Spinal cord (tissue), 10 donors: ENCODE measurements around the gene ZBTB7C. TPM values are rescaled to one million over a fixed set of nuclear protein-coding genes. Genes with fewer than 3 reads are reported as not detected.
A peak's percentile ranks its signal among the peaks of the same experiment; 100 is the strongest.

Experiments
- DNase-seq, 6 donors: peaks; one replicate each; pipeline versions ENCODE4 v3.0.0 to v3.0.0-alpha.2; 2013 to 2015; ENCODE audit warnings: low spot score in 6 of 6, low read depth in 4 of 6
- H3K27ac ChIP-seq: one replicate; pipeline ENCODE4 v1.5.1; 2013; ENCODE audit warnings: low read depth, low read length, control low read depth
- H3K27me3 ChIP-seq: one replicate; pipeline ENCODE4 v1.6.1; 2013; ENCODE audit warnings: low read length; ENCODE audit not compliant: control insufficient read depth, insufficient read depth
- H3K36me3 ChIP-seq: one replicate; pipeline ENCODE4 v1.6.1; 2013; ENCODE audit warnings: low read length; ENCODE audit not compliant: control insufficient read depth, insufficient read depth
- H3K4me1 ChIP-seq: one replicate; pipeline ENCODE4 v1.6.1; 2013; ENCODE audit warnings: low read length; ENCODE audit not compliant: control insufficient read depth, insufficient read depth
- H3K4me3 ChIP-seq: one replicate; pipeline ENCODE4 v1.5.1; 2013; ENCODE audit warnings: low read depth, low read length, control low read depth
- H3K9me3 ChIP-seq: one replicate; pipeline ENCODE4 v1.6.1; 2013; ENCODE audit warnings: low read length; ENCODE audit not compliant: control insufficient read depth, insufficient read depth
- WGBS: methylation state at CpG from one replicate; pipeline ENCODE4 v1.1.5; 2013; ENCODE audit warnings: missing lambda C conversion rate; ENCODE audit not compliant: insufficient coverage; 5-methylcytosine and 5-hydroxymethylcytosine counted together
- polyA plus RNA-seq, 2 donors: library from polyadenylated mRNA; unstranded; fragments of 120-200 nt; gene quantifications; one replicate each; pipeline ENCODE4 v1.2.1, GENCODE V29; 2013; ENCODE audit not compliant: insufficient read length in 2 of 2
- total RNA-seq, 2 donors: library from RNA; depleted of rRNA in 1 of 2; stranded (reverse); fragments of 120-200 nt in 1 of 2; fragments of >200 nt in 1 of 2; gene quantifications; one replicate each; pipeline versions ENCODE4 v1.2.3 to v1.2.4, GENCODE V29; 2013 to 2014
- donor health status: healthy.

The ZBTB7C gene
- total and polyA plus RNA-seq, 4 donors: 7.6 to 15.7 (median 9.8) TPM

DNA sequence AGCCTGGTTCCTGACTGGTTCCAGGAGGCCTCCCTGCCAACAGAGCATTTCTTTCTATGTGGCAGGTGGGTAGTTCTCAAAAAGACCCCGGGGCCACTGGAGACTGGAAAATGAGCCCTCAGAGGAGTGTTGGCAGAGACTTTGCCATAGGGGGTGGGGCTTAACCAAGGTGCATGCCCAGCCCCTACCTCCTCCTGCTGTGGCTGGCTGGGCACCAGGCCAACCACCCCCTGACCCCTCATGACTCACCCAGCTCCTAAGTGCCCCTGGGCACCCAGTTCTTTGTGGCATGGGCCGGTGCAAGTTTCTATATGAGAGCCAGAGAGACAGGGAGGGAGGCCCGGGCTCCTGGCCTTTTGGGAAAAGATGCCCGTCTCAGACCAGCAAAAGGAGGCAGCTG is 380.5 kb downstream of the ZBTB7C start:
- H3K27ac ChIP-seq: no peak overlapping the region
- H3K27me3 ChIP-seq: no peaks in the 10 kb centered on the region
- H3K36me3 ChIP-seq: peaks cover 8% of the 10 kb centered on the region
- peaks cover 35% of the 10 kb centered on the region for H3K4me1 ChIP-seq
- 94% methylated on average over 3 of the region's 4 CpGs for WGBS
- DNase-seq: no peak
- no peaks in the 10 kb centered on the region for H3K9me3 ChIP-seq
- no peak overlapping the region for H3K4me3 ChIP-seq

DNA sequence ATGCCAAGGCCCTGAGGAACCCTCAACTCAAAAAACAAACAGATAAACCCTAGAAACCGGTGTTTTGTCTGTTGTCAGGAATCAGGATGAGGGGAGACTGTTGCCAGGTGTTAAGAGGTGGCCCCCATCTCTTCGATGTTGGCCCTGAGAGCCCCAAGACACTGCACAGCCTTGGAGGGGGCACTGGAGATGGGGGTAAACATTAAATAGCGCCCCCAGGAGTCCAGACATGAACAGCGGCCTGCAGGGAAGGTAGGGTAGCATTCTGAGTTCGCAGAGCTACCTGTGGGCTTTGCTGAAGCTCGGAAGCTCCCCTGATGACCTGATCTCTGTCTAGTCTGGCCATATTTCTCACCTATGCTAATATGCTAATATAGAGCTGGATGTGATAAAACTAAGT is 381.1 kb downstream of the ZBTB7C start:
- no peak for DNase-seq
- Histone ChIP-seq H3K27me3 (no peaks in the 10 kb centered on the region), H3K4me1 (peaks cover 41% of the 10 kb centered on the region), H3K27ac (peak overlapping the region; percentile 64), H3K36me3 (peaks cover 8% of the 10 kb centered on the region), H3K9me3 (no peaks in the 10 kb centered on the region), H3K4me3 (no peak overlapping the region)
- WGBS: 81% methylated on average over 2 of the region's 6 CpGs

DNA sequence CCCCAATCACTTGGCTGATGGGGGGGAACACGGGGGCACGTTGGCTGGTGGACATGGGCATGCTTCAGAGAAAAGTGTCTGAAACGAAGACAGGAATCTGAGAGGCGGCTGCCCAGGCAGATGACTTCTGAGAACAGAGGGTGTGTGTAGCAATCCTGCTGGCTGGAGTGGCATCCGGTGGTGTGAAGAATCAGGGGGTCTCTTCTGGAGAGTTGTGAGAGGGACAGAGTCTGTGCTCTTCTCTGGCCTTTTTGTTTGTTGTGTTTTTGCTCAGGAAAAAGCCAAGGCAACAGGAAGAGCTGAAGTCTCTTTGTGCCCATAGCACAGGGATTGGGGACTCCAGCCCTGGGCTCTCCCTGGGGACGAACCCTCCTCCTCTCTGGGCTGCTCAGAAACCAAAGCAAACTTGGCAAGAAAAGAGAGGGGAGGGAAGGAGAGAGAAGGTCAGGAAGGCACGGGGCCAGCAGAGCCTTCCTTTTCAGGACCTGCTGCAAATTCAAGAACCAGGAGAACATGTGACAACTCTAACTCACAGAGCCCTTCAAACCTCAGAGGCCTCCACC is 381.7 kb downstream of the ZBTB7C start:
- Histone ChIP-seq H3K36me3 (peaks cover 8% of the 10 kb centered on the region), H3K4me1 (peaks cover 44% of the 10 kb centered on the region), H3K9me3 (no peaks in the 10 kb centered on the region), H3K27ac (peak overlapping the region; percentile 64), H3K27me3 (no peaks in the 10 kb centered on the region), H3K4me3 (no peak overlapping the region)
- DNase-seq: peak in 2 of 6 donors; percentile 62 to 81
- WGBS: 22% methylated on average over 7 of the region's 7 CpGs

DNA sequence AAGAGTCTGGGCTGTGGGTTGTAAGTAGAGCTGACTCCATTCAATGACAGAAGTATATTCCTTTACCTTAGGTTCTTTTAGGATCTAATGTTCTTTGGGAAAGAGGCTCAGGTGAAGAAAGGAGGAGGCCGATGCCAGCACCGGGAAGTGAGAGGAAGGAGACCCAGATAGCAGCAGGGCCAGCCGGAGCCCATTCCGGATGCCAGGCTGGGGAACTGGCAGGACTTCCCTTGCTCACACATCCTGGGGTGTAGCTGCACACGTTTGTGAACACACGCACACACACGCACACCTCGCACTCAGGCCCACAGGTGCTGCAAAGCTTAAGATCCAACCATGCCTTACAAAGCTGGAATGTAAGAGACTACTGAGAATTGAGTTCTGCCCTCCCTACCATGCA is 383.0 kb downstream of the ZBTB7C start:
- Histone ChIP-seq H3K4me3 (no peak overlapping the region), H3K36me3 (peaks cover 8% of the 10 kb centered on the region), H3K27me3 (no peaks in the 10 kb centered on the region), H3K9me3 (no peaks in the 10 kb centered on the region), H3K4me1 (peaks cover 42% of the 10 kb centered on the region), H3K27ac (no peak overlapping the region)
- no peak for DNase-seq
- WGBS: 97% methylated on average over 6 of the region's 8 CpGs

DNA sequence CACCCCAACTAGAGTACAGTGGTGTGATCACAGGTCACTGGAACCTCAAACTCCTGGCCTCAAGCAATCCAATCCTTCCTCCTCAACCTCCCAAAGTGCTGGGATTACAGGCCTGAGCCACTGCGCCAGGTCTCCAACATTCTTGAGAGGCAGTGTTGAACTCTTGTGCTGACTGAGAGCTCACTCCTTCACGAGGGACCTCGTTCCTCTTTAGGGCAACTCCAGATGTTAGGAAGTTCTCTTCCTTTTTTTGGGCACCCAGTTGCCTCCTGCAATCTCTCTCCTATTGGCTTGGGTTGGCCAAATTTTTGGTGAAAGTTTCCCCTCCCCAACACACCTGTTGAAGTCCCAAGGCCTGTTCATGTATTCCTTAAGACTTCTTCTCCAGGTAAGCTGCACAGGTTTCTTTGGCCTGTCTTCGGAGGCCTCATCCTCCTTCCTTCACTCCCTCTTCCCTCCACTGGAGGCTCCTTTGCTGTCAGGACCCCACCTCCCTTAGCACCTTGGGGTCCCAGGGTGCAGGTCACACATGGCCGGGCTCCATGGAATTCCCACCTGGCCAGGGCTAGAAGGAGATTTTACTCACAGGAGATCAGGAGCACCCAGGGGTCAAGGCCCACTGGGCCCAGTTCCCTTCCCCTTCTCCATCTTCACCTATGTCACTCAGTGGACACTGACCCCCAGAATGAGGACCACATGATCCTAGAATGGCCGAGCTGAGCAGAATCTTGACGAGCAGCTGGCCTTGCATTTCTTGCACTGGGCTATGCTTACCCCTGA is 384.1 kb downstream of the ZBTB7C start:
- no peak overlapping the region for H3K4me3 ChIP-seq
- no peaks in the 10 kb centered on the region for H3K9me3 ChIP-seq
- H3K27me3 ChIP-seq: no peaks in the 10 kb centered on the region
- WGBS: 100% methylated on average over 5 of the region's 7 CpGs
- H3K36me3 ChIP-seq: peaks cover 8% of the 10 kb centered on the region
- no peak for DNase-seq
- no peak overlapping the region for H3K27ac ChIP-seq
- H3K4me1 ChIP-seq: peaks cover 40% of the 10 kb centered on the region

DNA sequence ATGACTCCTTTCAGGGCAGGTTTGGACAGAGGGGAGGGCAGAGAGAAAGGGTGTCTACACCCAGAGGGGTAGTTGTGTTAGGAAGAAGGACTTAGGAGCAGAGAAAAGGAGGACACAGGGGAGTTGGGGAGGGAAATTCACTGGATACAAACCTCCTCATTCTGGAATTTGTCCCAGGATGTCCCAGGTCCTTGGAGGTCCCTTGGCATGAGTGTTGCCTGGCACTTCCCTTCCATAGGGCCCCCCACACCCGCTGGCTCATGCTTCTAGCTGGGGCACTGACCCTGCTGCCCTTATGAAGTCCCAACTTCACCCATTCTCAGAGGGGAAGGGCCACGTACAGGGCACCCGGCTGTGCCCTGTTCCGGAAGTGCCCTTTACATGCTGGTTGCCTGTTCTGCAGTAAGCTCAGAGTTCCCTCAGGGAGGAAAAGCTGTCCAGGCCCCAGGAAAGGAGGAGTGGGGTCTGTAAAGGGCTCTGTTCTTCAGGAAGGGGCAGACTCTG is 385.1 kb downstream of the ZBTB7C start:
- no peaks in the 10 kb centered on the region for H3K27me3 ChIP-seq
- H3K36me3 ChIP-seq: peaks cover 6% of the 10 kb centered on the region
- no peaks in the 10 kb centered on the region for H3K9me3 ChIP-seq
- 81% methylated on average over 4 of the region's 4 CpGs for WGBS
- H3K27ac ChIP-seq: peak overlapping the region; percentile 42
- H3K4me1 ChIP-seq: peaks cover 40% of the 10 kb centered on the region
- H3K4me3 ChIP-seq: no peak overlapping the region
- DNase-seq: no peak

DNA sequence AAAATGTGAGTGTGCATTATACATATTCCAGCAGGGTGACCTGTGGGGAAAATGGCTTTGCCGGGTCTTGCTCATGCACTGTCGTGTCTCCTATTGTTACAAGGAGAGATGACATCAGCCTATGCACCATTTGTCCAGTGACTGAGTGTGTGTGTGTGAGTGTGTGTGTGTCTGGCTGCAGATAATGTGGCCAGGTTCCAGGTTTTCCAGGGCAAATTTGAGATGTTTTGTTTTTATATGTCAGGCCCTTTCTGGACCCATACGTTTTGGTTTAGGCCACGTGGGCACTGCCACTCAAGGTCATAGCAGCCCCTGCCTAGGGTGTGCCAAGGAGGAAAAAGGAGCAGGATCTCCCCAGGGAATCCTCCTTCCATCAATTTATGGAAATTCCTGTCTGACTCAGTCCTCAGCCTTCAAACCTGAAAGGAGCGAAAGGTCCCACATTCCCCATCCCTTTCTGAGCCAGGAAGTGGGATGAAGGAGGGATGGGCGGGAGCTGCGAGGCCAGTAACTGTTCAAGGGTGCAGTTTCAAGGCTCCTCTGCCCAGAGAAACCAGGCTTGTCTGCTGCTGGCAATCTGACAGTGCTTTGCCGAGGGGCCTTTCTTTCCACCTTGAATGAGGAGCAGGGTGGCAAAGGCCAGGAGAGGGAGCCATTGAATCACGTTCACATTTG is 385.7 kb downstream of the ZBTB7C start:
- no peaks in the 10 kb centered on the region for H3K36me3 ChIP-seq
- H3K4me1 ChIP-seq: peaks cover 36% of the 10 kb centered on the region
- 28% methylated on average over 8 of the region's 9 CpGs for WGBS
- peak overlapping the region; percentile 43 for H3K27ac ChIP-seq
- no peak overlapping the region for H3K4me3 ChIP-seq
- DNase-seq: peak in 2 of 6 donors; percentile 85 to 94
- H3K9me3 ChIP-seq: no peaks in the 10 kb centered on the region
- no peaks in the 10 kb centered on the region for H3K27me3 ChIP-seq

DNA sequence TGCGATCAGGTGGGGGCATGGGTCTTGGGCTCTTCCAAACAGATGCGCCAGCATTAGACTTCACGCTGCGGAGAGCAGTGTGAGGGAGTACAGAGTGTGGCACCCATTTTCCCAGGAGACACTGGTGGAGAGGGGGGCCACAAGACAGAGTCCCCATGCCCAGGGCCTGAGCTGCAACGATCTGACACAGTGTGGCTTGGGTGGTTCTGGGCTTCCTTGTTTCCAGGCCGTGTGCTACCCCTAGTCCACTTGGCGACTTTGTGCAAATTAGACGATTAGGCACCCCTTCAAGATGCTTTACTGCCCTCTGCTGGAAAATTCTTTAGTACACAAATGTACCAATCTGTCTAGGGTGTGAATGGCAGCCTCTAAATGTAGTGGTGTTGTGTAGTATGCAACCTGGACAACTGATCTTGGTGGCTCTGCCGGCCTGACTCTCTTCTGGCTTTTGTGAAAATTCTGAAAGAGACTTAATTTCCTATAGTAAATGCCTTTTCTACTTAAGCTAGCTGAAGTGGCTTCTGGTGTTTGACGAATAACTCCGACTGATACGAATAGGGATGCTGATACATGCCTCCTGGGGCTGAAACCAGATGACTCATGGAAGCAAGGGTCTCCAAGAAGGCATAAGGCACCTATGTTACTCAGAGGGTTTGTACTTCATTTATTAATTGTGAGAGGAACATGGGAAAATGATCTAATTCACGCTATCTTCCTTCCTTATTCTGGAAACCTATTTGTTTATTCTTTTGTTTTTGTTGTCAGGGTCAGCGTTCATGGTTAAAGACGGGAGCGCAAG is 386.5 kb downstream of the ZBTB7C start:
- DNase-seq: peak in 2 of 6 donors; percentile 81 to 89
- Histone ChIP-seq H3K9me3 (no peaks in the 10 kb centered on the region), H3K36me3 (no peaks in the 10 kb centered on the region), H3K4me1 (peaks cover 29% of the 10 kb centered on the region), H3K27me3 (no peaks in the 10 kb centered on the region), H3K27ac (no peak overlapping the region), H3K4me3 (no peak overlapping the region)
- WGBS: 69% methylated on average over 10 of the region's 16 CpGs

DNA sequence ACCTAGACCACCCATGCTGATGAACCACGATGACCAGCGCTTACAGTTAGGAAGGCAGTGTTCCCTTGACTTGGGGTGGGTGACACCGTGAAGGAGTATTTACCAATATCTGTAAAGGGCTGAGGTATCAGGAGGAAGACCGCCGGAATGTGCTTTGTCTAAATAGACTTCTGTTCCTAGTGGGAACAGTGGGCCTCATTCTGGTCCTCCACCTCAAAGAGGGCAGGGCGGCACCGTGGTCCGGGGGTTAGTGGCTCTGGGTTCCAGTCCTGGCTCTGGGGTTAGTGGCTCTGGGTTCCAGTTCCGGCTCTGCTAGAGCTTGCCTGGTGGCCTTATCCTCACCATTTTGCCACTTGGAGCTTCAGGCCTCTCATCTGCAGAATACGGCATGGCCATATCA is 387.2 kb downstream of the ZBTB7C start:
- Histone ChIP-seq H3K9me3 (no peaks in the 10 kb centered on the region), H3K36me3 (no peaks in the 10 kb centered on the region), H3K27ac (no peak overlapping the region), H3K4me1 (peaks cover 22% of the 10 kb centered on the region), H3K27me3 (no peaks in the 10 kb centered on the region), H3K4me3 (no peak overlapping the region)
- no peak for DNase-seq
- 88% methylated on average over 9 of the region's 10 CpGs for WGBS
